ENCODE results near the gene IRF2BP2. TPM values are rescaled to one million over a fixed set of nuclear protein-coding genes. Genes with fewer than 3 reads are reported as not detected.

Gene IRF2BP2
- total RNA-seq, 4 donors from 2014 or later = 71.4 to 107 (median 93.8) TPM

- 68 to 74% methylated on average over 3 of the region's 3 CpGs for WGBS, 2 donors
- no peaks in the 10 kb centered on the region for H3K36me3 ChIP-seq
- H3K4me1 ChIP-seq = peaks cover 0 to 62% (median 34%) of the 10 kb centered on the region in 4 donors
- H3K27me3 ChIP-seq = no peaks in the 10 kb centered on the region
- H3K9me3 ChIP-seq = no peaks in the 10 kb centered on the region
- TF ChIP-seq POLR2A (IDR thresholded peaks at IDR 0.05) (no peak), EP300 (IDR thresholded peaks at IDR 0.05) (no peak), CTCF (IDR thresholded peaks at IDR 0.05) (no peak)
- H3K27ac ChIP-seq = no peak overlapping the region
- H3K4me3 ChIP-seq = no peak overlapping the region
- no peak for DNase-seq (ENCODE audit: low spot score in 2 of 2)
Observed at GRCh38 chr1:234621127-234621468, 11.1 kb upstream of the IRF2BP2 start.

GRCh38 chr1:234620272-234621126, 10.5 kb upstream of the IRF2BP2 start:
- TF ChIP-seq POLR2A (IDR thresholded peaks at IDR 0.05) = no peak
- no peak for TF ChIP-seq EP300 (IDR thresholded peaks at IDR 0.05)
- 72 to 73% methylated on average over 6 of the region's 6 CpGs for WGBS, 2 donors

GRCh38 chr1:234619794-234620247, 9.8 kb upstream of the IRF2BP2 start:
- H3K27ac ChIP-seq = peak overlapping the region; percentile 29 to 100 (median 69)

More at GRCh38 chr1:234620272-234621126, 10.5 kb upstream of the IRF2BP2 start:
- H3K27ac ChIP-seq = peak overlapping the region in 3 of 4 donors; percentile 56 to 100 (median 82)
- no peaks in the 10 kb centered on the region for H3K27me3 ChIP-seq
- no peaks in the 10 kb centered on the region for H3K36me3 ChIP-seq
- no peaks in the 10 kb centered on the region for H3K9me3 ChIP-seq
- no peak for DNase-seq (ENCODE audit: low spot score in 2 of 2)
- H3K4me3 ChIP-seq = no peak overlapping the region
- H3K4me1 ChIP-seq = peaks cover 0 to 67% (median 38%) of the 10 kb centered on the region in 4 donors

GRCh38 chr1:234619071-234619480, 9.1 kb upstream of the IRF2BP2 start:
- DNase-seq (ENCODE audit: low spot score in 2 of 2) = no peak
- H3K27me3 ChIP-seq = no peaks in the 10 kb centered on the region
- peaks cover 0 to 68% (median 44%) of the 10 kb centered on the region in 4 donors for H3K4me1 ChIP-seq
- H3K9me3 ChIP-seq = no peaks in the 10 kb centered on the region
- TF ChIP-seq EP300 (IDR thresholded peaks at IDR 0.05) (no peak), POLR2A (IDR thresholded peaks at IDR 0.05) (no peak), CTCF (IDR thresholded peaks at IDR 0.05) (no peak)
- H3K36me3 ChIP-seq = no peaks in the 10 kb centered on the region
- no peak overlapping the region for H3K4me3 ChIP-seq
- peak overlapping the region; percentile 18 to 100 (median 67) for H3K27ac ChIP-seq
- WGBS, 2 donors = 34 to 42% methylated on average over 3 of the region's 3 CpGs

More at GRCh38 chr1:234619794-234620247, 9.8 kb upstream of the IRF2BP2 start:
- Histone ChIP-seq H3K9me3 (no peaks in the 10 kb centered on the region), H3K36me3 (no peaks in the 10 kb centered on the region), H3K27me3 (no peaks in the 10 kb centered on the region), H3K4me3 (no peak overlapping the region), H3K4me1 (peaks cover 0 to 67% (median 39%) of the 10 kb centered on the region in 4 donors)
- TF ChIP-seq CTCF (IDR thresholded peaks at IDR 0.05) (no peak), EP300 (IDR thresholded peaks at IDR 0.05) (no peak), POLR2A (IDR thresholded peaks at IDR 0.05) (no peak)
- 46 to 56% methylated on average over 6 of the region's 6 CpGs for WGBS, 2 donors
- no peak for DNase-seq (ENCODE audit: low spot score in 2 of 2)

- TF ChIP-seq EP300 (IDR thresholded peaks at IDR 0.05) (no peak), POLR2A (IDR thresholded peaks at IDR 0.05) (no peak), CTCF (IDR thresholded peaks at IDR 0.05) (no peak)
- Histone ChIP-seq H3K27ac (peak overlapping the region; percentile 18 to 100 (median 67)), H3K36me3 (no peaks in the 10 kb centered on the region), H3K4me1 (peaks cover 0 to 71% (median 47%) of the 10 kb centered on the region in 4 donors), H3K4me3 (no peak overlapping the region), H3K9me3 (no peaks in the 10 kb centered on the region), H3K27me3 (no peaks in the 10 kb centered on the region)
- WGBS, 2 donors = 39 to 49% methylated on average over 5 of the region's 5 CpGs
- no peak for DNase-seq (ENCODE audit: low spot score in 2 of 2)
Observed at GRCh38 chr1:234618737-234619049, 8.7 kb upstream of the IRF2BP2 start.

Measured in tibial nerve (tissue), 4 donors.